H1 (cell line): Measurements from ENCODE around the gene SAMD4A. TPM values are rescaled to one million over a fixed set of nuclear protein-coding genes. Genes with fewer than 3 reads are reported as not detected.

ENCODE experiments used
- CBX5 ChIP-seq: fragments of 300-800, 300-1000 bp; sonication (generic); IDR thresholded peaks from 2 replicates; pipeline ENCODE4 v1.7.1; 2016; ENCODE audit warnings: antibody characterized with exemption, low read length, low read depth
- FOSL1 ChIP-seq: IDR thresholded peaks from 2 replicates; pipeline ENCODE4 v1.6.1; 2011; ENCODE audit warnings: mild to moderate bottlenecking, low read depth, low read length, moderate library complexity; ENCODE audit not compliant: insufficient read depth
- RAD21 ChIP-seq, 2 experiments: IDR thresholded peaks in 1 of 2; conservative IDR thresholded peaks in 1 of 2; 2 replicates each; pipeline ENCODE4 v1.6.1; 2011; ENCODE audit warnings: low read depth in 2 of 2, low read length in 2 of 2, improper control_type of control experiment in 1 of 2, inconsistent platforms in 1 of 2, mild to moderate bottlenecking in 1 of 2, moderate library complexity in 1 of 2
- polyA plus RNA-seq, 7 experiments: library from polyadenylated mRNA; depleted of rRNA in 3 of 7; stranded (reverse) in 5 of 7; unstranded in 2 of 7; fragments of >200 nt in 5 of 7; fragments of 200-250 nt in 2 of 7; gene quantifications; 1 replicate in 5 of 7; 2 replicates in 1 of 7; 4 replicates in 1 of 7; pipeline versions ENCODE4 v1.2.1 to v1.2.3, GENCODE V29; 2011 to 2013; ENCODE audit warnings: missing spikeins in 2 of 7, mixed read lengths in 2 of 7
- total RNA-seq: library from RNA; stranded (reverse); fragmentation: NEBNext Ultra II Directional; extraction: Animal tissue kit (Norgen Biotek cat#: 25700); gene quantifications from 2 replicates; pipeline ENCODE4 v1.2.1, GENCODE V29; 2021
- TF ChIP-seq, protein P1 (sequence below): fragments of 300-600 bp; sonication (generic); IDR thresholded peaks from 2 replicates; pipeline ENCODE4 v1.7.1; 2012; ENCODE audit warnings: low read length, moderate library complexity, mild to moderate bottlenecking, inconsistent platforms; ENCODE audit not compliant: insufficient replicate concordance

The SAMD4A gene
- total and polyA plus RNA-seq, 2 of the 8 experiments (the other 6 are each of a cell fraction or from before 2014, with no cell fraction given): 2.4 to 12.3 TPM

DNA sequence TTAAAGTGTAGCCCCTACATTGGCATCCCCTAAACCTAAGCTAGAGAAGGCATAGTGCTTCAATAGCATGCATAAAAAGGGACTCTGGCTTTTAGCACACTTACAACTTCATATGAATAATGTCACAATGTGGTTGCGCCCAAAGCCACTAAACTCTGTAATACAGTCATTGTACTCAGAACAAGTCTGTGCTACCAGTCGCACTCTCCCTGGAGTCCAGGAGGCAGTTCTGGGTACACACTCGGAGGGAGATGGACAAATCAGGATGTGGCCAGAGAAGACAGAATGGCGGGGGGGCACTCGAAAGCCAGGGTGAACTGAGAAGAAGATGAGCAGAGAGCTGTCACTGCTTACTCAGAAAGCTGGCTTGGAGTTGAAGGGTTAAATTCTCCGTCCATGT, 10.6 kb downstream of the SAMD4A start (continued):
- TF ChIP-seq, protein P1, sequence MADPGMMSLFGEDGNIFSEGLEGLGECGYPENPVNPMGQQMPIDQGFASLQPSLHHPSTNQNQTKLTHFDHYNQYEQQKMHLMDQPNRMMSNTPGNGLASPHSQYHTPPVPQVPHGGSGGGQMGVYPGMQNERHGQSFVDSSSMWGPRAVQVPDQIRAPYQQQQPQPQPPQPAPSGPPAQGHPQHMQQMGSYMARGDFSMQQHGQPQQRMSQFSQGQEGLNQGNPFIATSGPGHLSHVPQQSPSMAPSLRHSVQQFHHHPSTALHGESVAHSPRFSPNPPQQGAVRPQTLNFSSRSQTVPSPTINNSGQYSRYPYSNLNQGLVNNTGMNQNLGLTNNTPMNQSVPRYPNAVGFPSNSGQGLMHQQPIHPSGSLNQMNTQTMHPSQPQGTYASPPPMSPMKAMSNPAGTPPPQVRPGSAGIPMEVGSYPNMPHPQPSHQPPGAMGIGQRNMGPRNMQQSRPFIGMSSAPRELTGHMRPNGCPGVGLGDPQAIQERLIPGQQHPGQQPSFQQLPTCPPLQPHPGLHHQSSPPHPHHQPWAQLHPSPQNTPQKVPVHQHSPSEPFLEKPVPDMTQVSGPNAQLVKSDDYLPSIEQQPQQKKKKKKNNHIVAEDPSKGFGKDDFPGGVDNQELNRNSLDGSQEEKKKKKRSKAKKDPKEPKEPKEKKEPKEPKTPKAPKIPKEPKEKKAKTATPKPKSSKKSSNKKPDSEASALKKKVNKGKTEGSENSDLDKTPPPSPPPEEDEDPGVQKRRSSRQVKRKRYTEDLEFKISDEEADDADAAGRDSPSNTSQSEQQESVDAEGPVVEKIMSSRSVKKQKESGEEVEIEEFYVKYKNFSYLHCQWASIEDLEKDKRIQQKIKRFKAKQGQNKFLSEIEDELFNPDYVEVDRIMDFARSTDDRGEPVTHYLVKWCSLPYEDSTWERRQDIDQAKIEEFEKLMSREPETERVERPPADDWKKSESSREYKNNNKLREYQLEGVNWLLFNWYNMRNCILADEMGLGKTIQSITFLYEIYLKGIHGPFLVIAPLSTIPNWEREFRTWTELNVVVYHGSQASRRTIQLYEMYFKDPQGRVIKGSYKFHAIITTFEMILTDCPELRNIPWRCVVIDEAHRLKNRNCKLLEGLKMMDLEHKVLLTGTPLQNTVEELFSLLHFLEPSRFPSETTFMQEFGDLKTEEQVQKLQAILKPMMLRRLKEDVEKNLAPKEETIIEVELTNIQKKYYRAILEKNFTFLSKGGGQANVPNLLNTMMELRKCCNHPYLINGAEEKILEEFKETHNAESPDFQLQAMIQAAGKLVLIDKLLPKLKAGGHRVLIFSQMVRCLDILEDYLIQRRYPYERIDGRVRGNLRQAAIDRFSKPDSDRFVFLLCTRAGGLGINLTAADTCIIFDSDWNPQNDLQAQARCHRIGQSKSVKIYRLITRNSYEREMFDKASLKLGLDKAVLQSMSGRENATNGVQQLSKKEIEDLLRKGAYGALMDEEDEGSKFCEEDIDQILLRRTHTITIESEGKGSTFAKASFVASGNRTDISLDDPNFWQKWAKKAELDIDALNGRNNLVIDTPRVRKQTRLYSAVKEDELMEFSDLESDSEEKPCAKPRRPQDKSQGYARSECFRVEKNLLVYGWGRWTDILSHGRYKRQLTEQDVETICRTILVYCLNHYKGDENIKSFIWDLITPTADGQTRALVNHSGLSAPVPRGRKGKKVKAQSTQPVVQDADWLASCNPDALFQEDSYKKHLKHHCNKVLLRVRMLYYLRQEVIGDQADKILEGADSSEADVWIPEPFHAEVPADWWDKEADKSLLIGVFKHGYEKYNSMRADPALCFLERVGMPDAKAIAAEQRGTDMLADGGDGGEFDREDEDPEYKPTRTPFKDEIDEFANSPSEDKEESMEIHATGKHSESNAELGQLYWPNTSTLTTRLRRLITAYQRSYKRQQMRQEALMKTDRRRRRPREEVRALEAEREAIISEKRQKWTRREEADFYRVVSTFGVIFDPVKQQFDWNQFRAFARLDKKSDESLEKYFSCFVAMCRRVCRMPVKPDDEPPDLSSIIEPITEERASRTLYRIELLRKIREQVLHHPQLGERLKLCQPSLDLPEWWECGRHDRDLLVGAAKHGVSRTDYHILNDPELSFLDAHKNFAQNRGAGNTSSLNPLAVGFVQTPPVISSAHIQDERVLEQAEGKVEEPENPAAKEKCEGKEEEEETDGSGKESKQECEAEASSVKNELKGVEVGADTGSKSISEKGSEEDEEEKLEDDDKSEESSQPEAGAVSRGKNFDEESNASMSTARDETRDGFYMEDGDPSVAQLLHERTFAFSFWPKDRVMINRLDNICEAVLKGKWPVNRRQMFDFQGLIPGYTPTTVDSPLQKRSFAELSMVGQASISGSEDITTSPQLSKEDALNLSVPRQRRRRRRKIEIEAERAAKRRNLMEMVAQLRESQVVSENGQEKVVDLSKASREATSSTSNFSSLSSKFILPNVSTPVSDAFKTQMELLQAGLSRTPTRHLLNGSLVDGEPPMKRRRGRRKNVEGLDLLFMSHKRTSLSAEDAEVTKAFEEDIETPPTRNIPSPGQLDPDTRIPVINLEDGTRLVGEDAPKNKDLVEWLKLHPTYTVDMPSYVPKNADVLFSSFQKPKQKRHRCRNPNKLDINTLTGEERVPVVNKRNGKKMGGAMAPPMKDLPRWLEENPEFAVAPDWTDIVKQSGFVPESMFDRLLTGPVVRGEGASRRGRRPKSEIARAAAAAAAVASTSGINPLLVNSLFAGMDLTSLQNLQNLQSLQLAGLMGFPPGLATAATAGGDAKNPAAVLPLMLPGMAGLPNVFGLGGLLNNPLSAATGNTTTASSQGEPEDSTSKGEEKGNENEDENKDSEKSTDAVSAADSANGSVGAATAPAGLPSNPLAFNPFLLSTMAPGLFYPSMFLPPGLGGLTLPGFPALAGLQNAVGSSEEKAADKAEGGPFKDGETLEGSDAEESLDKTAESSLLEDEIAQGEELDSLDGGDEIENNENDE: no peak
- TF ChIP-seq RAD21 (IDR thresholded peaks at IDR 0.05 in 1 of 2, conservative IDR thresholded peaks at IDR 0.05 in 1 of 2; ENCODE audit: low read depth in 2 of 2, low read length in 2 of 2) (no peak), CBX5 (no peak), FOSL1 (no peak)
